Kidney tubule cell (primary cell): ENCODE data around the gene ACAN.

Experiments
- DNase-seq: peaks from one replicate; pipeline ENCODE4 v3.0.0-alpha.2; 2018; ENCODE audit warnings: low spot score

The ACAN gene

DNA sequence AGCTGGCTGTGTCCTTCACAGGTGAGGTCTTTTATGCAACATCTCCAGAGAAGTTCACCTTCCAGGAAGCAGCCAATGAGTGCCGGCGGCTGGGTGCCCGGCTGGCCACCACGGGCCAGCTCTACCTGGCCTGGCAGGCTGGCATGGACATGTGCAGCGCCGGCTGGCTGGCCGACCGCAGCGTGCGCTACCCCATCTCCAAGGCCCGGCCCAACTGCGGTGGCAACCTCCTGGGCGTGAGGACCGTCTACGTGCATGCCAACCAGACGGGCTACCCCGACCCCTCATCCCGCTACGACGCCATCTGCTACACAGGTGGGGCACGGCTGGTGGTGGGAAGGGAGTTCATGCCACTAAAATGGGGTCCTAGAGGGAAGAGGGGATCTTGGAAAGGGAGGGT is 40.1 kb downstream of the ACAN start:
- no peak for DNase-seq

DNA sequence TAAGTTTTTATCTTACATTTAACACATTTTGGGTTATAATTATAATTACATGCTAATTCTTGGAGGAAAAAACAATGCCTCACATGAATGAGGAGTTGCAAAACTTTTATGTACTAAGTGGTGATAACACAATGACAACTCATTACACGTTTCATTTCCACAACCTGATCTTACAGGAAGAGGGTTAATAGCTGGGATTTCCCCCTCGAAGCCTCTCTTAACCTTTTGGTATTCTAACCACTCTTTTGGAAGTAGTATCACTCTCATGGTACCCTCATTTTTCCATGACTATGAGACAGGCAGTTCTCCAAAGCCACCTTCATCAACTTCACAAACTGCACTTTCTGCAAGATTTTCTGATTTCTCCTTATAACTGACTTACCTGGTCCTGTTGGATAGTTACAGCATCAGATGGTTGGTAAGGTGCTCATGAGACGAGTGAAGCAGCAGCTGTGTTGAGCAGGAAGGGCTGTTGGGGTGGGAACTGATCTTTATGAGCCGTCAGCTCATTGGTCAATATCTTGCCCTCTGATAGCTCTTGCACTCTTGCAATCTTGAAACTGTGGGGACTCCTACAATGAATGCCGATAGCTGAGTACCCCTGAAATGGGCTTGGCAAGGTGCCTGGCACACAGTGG is 41.6 kb downstream of the ACAN start:
- no peak for DNase-seq

DNA sequence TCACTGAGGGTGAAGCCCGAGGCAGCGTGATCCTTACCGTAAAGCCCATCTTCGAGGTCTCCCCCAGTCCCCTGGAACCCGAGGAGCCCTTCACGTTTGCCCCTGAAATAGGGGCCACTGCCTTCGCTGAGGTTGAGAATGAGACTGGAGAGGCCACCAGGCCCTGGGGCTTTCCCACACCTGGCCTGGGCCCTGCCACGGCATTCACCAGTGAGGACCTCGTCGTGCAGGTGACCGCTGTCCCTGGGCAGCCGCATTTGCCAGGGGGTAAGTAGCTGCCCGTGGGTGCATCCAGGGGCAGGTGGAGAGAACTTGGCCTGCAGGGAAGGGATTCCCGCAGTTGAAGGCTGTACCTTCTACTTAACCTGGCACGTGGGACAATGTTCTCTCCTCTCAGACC is 42.4 kb downstream of the ACAN start:
- no peak for DNase-seq

DNA sequence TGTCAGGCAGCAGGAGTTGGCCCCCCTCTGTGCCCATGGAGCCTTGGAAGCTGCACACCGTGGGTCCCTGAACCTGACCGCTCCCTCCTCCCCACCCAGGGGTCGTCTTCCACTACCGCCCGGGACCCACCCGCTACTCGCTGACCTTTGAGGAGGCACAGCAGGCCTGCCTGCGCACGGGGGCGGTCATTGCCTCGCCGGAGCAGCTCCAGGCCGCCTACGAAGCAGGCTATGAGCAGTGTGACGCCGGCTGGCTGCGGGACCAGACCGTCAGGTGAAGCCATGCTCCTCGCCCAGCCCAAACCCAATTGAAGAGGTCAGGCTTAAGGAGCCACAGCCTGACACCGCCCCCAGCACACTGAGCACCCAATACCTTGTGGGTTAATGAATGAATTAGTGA is 43.9 kb downstream of the ACAN start:
- DNase-seq, result no peak

DNA sequence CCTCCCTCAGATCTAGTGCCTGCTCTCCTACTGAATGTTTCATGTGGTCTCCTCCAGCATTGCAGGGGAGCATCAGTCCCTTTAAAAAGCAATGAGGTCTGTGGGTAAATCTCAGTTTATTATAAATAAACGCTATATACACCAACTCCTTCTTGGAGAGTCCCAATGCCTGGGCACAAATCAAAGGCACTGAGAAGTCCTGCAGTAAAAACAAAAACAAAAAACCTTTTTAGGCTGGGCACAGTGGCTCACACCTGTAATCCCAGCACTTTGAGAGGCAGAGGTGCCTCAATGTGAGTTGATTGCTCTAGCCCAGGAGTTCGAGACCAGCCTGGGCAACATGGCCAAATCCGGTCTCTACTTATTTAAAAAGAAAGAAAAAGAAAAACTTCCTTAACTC is 45.0 kb downstream of the ACAN start:
- DNase-seq, result no peak

DNA sequence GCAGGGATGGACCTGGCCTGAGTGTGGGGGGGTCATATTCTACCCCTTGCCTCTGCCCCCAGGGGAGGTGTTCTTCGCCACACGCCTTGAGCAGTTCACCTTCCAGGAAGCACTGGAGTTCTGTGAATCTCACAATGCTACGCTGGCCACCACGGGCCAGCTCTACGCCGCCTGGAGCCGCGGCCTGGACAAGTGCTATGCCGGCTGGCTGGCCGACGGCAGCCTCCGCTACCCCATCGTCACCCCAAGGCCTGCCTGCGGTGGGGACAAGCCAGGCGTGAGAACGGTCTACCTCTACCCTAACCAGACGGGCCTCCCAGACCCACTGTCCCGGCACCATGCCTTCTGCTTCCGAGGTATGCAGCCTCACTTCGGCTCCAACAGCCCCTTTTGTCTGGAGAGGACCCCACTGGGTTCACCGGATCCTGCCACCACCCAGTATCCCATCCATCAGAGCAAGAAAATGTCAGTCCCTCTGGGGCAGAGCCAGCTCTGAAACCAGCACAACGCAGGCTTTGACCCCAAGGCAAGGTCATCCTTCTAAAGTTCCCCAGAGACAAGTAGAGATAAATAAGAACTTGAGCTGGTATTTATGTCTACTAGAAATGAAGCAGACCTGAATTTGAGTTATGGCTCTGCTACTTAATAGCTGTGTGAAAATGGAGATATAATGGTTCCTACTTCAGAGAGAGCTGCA is 46.3 kb downstream of the ACAN start:
- peak; percentile 5 for DNase-seq

DNA sequence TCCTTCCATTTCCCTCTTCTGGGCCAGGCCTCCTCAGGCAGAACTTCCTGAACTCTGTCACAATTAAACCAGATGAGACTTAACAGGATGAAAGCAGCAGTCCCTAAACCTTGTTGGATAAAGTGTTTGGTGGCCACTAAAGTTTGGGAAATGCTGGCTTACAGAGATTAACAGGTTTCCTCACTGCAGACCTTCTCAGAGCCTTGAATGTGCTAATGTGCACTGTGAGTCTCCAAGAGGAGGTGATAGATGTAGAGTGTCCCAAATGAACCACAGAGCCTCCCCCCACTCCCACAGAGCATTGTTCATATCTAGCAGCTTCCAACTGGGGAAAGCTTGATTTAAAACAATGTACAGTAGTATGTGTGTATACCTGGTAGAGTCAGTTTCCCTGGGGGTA is 49.2 kb downstream of the ACAN start:
- no peak for DNase-seq

DNA sequence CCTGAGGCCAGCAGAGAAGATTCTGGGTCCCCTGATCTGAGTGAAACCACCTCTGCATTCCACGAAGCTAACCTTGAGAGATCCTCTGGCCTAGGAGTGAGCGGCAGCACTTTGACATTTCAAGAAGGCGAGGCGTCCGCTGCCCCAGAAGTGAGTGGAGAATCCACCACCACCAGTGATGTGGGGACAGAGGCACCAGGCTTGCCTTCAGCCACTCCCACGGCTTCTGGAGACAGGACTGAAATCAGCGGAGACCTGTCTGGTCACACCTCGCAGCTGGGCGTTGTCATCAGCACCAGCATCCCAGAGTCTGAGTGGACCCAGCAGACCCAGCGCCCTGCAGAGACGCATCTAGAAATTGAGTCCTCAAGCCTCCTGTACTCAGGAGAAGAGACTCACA is 55.7 kb downstream of the ACAN start:
- no peak for DNase-seq

DNA sequence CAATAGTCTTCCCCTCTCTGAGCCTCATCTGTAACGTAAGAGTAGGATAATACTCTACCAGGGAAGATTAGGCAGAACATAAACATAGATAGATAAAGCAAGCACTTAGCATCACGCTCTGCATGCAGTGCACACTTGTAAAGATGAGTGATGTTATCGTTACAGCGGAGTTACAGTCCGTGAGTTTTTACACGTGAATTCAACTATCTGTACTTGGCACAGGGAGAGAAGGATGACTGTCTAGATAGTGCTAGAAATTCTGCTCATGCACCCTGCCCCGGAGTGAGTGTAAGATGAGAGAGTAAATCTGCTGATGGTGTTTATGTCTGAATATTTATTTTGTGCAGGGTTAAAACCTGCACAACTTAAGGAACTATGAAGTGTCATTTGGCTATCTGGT is 56.3 kb downstream of the ACAN start:
- no peak for DNase-seq

DNA sequence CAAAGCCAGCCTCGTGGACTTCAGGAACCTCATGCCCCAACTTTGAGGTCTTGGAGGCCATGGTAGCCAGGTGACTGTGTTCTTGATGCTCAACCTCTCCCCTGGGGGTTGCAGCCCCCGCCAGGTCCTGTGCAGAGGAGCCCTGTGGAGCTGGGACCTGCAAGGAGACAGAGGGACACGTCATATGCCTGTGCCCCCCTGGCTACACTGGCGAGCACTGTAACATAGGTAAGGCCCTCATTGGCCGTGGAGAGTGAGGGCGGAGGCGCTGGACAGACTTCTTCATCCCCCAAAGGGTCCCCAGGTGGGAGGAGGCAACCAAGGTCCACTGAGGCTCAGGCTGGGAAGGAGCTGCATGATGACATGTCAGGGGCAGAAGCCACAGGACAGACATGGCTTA is 57.0 kb downstream of the ACAN start:
- no peak for DNase-seq

DNA sequence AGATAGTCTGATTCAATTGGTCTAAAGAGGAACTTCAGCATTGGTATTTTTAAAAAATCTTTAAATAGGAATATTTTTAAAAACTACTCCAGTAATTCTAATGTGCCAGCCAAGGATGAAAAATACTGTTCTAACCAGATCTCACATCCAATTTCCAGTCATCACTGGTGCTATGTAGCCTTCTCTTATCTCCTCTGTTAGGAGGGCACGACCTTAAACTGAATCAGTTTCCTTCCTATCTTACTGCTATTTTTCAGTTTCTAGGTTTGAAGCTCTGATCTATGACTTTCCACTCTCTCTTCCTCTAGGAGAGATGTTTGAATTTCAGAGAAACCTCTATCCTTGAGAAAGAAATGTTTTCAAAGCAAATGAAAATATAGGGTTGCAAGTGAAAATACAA is 60.2 kb downstream of the ACAN start:
- DNase-seq, result no peak

DNA sequence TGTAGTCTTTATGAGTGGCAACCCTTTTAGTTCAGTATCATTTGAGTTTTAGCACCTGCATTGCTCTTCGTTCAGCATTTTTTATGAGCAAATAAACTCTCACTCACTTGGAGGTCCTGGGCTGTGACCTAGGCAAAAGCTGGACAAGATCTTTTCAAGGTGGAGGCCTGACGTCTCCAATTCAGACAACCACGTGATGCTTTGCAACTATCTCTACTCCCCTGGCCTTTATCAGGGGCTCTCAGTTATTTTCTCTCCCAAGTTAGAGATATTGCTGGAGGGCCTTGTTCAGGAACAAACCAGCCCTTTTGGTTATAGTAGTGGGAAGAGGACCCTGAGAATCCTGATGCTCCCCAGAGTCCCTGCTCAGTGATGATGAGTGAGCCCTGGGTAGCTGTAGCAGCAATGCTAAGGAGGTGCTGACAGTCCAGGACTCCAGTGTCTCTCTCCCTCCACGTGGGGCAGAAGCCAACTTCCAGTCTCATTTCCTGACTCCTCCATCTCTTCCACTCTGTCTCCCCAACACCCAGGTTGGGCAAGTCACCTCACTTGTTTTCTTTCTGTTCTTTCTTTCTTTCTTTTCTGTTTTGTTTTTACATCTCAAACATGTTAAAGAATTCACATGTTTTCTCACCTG is 61.7 kb downstream of the ACAN start:
- no peak for DNase-seq

DNA sequence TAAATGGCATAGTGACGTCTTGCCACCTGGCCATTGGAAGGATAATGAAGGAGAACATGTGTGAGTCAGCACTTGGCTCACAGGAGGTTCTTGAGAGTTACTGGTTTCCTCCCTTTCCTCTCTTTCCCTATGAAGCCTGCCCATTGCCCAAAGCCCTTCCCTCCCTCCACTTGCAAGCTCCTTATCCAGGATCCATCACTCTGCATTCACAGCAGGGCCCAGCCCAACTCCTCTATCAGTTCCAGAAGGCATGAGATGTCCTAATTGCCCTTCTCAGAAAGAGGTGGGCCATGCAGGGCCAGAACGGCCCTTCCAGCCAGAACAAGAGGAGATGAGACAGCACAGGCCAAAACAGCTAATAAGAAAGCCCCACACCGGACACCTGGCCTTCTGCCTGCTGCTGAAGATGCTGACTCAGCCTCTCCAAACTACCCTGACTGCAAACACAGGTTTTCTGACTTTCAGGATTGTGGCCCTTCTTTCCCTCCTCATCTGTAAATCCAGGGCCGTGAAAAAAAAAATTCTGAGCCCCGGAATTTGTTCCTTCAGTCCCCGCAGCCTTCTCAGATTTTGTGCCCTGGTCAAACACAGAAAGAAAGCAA is 62.4 kb downstream of the ACAN start:
- no peak for DNase-seq

DNA sequence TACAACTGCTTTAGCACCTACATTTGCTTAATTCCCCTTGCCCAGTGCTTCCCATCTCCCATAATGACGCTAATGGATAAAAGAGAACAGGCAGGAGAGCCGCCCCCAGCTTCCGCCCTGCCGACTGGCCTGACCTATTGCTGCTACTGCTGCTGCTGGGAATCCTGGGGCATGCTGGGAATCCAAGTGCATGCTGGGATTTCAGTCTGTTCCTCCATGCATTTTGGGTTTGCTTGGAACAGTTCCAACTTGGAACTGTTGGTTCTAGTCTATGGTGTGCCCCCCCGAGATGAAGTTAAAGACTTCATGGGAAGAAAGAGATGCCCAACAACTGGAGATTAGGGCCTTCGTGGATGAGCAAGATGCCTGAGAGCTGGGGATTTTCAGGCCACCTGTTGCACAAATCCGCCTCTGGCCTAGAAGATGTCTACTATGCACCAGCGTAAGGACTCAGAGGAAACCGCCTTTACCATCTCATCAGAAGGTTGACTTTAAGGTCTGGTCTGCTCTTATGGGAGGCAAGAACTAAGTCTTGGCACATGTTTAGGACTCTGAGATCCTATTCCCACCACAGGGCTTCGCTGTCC is 63.2 kb downstream of the ACAN start:
- no peak for DNase-seq

DNA sequence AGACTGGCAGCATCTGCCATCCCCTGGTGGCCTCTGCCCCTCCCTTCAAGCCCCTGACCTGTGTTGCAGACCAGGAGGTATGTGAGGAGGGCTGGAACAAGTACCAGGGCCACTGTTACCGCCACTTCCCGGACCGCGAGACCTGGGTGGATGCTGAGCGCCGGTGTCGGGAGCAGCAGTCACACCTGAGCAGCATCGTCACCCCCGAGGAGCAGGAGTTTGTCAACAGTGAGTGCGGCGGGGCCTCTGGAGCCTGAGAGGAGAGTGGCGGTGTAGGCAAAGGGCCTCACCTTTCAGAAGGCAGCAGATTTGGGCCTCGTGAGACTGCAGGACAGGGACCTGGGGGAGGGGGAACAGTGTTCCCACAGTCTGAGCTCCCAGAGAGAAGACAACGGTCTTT is 68.1 kb downstream of the ACAN start:
- no peak for DNase-seq

DNA sequence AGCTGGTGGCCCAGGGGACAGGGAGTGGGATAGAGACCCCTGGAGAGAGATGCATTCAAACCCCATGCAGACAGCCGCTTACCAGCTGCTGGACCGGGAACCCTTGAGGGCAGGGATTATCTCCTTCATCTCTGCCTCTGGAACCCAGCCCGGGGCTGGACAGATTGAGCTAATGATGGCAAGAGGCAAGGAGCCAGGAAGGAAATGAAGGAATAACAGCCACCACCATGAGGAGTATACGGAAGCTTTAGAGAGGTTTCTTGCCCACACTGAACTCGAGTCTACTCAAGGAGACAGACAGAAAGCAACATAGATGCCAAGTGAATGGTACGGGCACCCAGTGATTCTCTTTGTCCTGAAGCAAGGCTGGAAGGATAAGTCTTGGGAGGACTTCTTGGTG is 68.9 kb downstream of the ACAN start:
- no peak for DNase-seq

DNA sequence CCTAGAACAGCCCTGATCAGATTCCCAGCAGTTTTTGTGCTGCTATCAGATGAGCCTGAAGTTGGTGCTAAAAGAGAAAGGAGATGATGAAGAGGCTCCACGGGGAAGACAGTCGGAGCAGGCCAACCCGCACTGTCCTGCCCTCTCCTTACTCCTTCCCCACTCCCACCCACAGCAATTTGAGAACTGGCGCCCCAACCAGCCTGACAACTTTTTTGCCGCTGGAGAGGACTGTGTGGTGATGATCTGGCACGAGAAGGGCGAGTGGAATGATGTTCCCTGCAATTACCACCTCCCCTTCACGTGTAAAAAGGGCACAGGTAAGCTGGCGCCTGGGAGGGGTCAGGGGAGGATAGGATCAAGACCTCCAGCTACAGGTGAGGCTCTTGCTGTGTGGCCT is 69.5 kb downstream of the ACAN start:
- no peak for DNase-seq

DNA sequence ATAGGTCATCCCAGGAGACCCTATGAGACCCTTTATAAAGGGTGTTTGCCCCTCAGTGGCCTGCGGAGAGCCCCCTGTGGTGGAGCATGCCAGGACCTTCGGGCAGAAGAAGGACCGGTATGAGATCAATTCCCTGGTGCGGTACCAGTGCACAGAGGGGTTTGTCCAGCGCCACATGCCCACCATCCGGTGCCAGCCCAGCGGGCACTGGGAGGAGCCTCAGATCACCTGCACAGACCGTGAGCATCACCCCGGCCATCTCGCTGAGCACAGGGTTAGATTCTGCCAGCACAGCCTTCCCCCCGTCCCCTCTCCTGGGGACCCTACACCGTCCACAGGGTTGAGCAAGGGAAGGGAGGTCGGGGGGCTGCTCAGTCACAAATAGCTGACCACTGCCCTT is 70.5 kb downstream of the ACAN start:
- no peak for DNase-seq

DNA sequence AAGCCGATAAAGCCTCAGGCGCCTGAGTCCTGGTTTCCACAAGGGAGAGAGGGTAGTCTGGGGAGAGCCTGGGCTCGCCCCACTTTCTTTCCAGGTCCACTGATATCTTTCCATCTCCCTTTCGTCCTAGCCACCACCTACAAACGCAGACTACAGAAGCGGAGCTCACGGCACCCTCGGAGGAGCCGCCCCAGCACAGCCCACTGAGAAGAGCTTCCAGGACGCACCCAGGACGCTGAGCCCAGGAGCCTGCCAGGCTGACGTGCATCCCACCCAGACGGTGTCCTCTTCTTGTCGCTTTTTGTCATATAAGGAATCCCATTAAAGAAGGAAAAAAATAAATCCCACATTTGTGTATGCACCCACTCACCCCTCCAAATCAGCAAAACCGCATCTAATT is 71.0 kb downstream of the ACAN start:
- no peak for DNase-seq

DNA sequence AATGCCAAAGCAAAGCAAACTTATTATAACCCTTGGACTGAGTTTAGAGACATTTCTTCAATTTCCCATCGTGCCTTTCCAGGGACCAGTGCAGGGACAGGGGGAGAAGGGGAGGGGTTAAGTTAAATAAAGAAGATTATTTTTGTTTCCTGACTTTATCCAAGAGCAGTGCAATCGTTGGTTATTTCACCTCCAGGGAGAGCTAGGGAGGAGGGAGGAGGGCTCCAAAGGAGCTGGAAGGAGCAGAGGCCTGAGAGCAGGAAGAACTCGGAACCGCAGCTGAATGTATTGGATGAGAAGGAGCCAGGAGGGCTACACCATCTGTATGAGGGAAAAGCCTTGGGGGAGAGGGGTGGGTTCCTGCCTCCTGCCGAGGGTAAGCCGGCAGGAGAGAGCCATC is 71.4 kb downstream of the ACAN start:
- no peak for DNase-seq

DNA sequence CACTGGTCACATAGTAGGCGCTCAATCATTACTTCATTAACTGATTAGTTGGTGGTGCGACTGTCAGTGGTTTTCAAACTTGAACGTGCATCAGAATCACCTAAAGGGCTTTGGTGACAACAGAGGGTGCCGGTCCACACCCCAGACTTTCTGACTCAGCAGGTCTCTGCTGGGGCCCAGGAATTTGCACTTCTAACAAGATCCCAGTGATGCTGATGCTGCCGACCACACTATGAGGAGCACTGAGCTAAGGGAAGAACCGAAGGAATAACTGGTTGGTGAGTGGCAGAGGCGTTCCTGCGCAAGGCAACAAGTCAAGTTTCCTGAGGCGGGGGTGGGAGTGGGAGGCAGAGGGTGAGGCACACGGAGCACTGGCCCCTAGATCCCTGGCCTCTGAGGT is 73.3 kb downstream of the ACAN start:
- DNase-seq, result no peak

DNA sequence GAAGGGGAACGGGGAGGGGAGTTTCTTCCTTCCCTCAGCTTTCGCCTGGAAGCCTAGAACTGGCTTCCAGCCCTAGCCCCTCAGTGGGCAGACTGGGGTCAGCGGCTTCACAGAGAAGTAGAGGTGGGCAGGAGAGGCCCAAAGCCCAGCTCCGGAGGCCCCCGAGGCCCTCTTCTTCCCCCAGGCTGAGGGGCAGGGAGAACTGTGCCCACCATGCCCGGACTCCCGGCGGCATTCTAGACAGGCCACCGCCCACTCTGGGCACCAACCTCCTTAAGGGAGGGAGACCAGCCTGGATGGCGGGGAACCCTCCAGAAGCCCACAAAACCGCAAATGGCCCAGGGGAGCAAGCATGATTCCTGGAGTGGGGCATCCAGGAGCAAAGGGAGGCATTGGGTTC is 74.2 kb downstream of the ACAN start:
- no peak for DNase-seq

DNA sequence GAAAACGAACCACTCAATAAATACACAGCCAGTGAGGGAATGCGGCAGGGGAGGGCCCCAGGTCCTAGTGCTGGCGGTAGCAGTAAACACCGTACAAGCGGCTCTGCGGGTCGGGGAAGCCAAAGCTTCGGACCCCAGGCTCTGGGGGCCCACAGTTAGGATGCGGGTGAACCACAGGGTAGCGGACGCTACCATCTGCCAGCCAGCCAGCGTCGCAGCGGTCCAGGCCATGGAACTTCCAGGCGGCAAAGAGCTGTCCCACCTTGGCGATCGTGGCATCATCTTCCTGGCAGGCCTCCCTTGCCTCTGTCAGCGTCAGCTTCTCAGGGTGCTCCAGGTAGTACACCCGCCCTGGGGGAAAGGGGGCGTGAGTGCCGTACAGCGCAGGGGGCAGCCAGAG is 74.7 kb downstream of the ACAN start:
- DNase-seq, result no peak
